ENCODE results near the gene LPAR3.

GRCh38 chr1:84768634-84769033 lies 124.4 kb downstream of the LPAR3 start:
- no peak for TF ChIP-seq CTCF (IDR thresholded peaks at IDR 0.05)
- no peak for TF ChIP-seq POLR2AphosphoS5 (IDR thresholded peaks at IDR 0.05; ENCODE audit: insufficient read depth in 1 of 2, low read depth in 1 of 2)
